Activated CD8-positive, alpha-beta memory T cell treated with anti-CD3 and anti-CD28 coated beads, Interleukin-2, amount 50 U/mL, for 4 hours (primary cell): ENCODE data around the gene TLL2.

Source experiments
- DNase-seq: peaks from one replicate; pipeline ENCODE4 v3.0.0-alpha.2; 2020

Gene TLL2

DNA sequence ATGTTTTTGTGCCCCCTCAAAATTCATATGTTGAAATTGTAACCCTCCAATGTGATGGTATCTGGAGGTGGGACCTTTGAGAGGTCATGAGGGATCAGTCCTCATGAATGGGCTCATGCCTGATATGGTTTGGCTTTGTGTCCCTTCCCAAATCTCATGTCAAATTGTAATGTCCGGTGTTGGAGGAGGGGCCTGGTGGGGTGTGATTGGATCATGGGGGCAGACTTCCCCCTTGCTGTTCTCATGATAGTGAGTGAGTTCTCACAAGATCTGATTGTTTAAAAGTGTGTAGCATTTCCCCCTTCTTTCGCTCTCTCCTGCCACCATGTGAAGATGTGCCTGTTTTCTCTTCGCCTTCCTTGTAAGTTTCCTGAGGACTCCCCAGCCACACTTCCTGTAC lies 53.4 kb downstream of the TLL2 start:
- no peak for DNase-seq

DNA sequence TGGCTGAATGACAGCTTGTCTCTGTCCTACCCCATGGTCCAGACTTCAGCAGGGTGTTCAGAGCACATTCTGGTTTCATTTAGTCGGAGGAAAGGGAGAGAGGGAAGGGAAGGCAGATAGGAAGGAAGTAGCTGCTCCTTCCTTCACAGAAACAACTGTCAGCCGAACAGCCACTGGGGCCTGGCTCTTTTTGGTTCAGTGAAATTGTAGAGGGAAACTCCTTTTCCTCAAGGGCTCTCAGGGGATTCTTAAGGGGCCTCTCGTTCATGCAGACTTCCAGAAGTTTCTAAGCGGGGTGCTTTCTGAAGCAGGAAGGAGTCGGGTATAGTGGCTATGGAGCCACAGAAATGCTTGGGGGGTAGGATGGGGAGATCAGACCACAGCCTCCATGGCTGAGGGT lies 56.4 kb downstream of the TLL2 start:
- DNase-seq: no peak

DNA sequence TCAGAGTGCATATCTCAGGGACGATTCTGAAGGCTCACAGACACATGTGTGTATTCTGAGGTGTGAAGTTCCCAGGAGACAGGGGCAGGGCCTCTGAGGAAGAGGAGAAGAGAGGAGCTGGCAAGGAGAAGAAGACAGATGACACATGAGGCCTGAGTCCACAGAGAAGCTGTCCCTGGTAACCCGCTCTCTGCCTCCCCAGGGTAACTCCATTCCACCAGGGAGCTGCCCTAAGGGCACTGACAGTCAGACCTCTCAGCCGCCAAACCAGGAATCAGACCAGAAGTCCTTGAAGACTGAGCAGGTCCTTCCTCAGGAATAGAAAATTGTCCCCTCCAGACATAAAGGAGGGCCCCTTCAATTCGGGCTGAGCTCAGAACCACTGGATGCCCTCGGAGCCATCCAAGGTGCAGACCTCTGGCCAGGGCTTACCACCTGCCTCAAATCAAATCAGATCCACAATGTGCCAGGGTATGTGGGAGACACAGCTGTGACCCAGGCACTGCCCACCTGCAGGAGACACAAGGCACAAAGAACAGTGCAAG lies 57.4 kb downstream of the TLL2 start:
- no peak for DNase-seq

DNA sequence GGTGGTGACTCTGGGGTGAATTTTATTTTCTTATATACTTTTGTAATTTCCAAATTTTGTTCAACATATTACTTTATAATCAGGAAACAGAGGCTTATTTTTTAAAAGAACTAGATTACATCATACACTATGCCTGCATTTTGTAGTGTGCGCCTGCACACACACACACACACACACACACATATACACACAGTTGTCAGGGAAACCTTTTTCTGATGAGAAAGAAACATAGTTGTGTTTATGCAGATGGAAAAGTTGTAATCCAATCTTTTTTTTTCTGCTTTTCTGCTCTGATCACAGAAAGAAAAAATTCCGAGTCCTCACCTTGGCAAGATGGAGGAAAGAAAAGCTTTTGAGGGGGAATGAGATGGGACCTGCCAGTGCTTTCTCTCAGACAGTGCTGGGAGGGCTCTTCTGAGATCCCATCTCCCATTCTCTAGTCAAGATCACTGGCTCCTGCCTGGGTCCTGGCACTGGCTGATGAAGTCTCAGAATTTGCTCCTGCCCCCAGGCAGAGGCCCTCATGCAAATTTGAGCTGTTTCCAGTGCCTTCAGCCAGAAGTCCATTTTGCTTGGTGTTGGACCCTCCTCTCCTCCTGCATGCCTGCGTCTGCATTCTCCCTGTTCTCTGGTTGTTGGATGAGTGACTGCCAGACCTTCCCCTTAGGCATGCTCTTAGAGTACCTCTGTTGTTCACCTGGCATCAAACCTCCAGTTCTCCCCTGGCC lies 59.7 kb downstream of the TLL2 start:
- no peak for DNase-seq

DNA sequence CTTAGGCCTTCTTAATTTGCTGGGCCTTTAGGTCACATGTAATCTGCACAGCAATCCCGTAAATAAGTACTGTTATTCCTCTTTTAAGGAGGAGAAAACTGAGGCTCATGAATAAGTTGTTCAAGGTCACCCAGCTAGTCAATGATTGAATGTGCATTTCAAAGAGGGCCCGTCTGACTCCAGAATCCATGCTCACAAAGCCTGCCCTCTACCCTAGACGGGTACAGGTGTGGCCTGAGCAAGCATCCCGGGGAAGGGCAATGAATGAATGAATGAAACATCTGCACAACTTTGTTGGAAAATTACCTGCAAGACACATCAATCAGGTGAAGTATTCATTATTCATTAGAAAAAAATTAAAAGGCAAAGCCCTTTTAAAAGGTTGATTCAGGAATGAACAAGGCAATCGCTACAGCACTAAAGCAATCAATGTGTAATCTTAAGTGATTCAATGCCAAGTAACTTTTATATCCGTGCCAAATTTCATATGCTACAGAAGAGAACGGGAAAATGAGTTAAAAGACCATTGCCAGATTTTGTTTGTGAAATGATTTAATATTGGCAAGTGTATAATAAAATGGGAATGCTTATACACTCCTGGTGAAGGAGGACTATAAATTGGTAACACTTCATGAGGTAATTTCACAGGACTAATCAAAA lies 61.1 kb downstream of the TLL2 start:
- DNase-seq: no peak

DNA sequence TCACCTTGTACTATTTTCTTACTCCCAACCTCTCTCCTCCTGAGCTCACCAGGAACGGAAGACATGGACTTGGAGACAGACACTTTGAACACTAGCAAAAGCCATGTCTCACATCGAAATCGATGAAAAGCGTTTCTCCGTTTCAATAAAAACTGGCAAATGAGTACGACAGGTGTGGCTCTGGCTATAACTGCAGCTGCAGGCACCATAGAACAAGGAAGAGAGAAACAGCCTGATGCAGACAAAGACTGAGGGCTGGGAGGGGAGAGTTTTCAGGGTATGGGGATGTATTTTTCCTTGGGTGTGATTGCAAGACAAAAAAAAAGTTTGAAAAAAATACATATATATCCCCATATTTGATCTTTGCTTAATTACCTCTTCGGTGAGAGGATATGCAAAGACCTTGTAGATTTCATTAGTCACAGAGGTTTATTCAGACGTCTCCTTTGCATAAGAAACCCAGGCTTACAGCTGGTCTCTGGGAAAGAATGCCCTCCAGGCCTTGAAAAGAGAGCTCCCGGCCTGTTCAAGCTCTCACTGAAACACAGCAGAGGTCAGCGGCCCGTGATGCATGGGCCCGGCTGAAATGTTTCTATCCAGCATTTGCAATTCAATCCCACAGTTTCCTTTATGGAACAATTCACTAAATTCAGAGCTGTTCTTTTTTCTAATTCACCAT lies 63.1 kb downstream of the TLL2 start:
- no peak for DNase-seq

DNA sequence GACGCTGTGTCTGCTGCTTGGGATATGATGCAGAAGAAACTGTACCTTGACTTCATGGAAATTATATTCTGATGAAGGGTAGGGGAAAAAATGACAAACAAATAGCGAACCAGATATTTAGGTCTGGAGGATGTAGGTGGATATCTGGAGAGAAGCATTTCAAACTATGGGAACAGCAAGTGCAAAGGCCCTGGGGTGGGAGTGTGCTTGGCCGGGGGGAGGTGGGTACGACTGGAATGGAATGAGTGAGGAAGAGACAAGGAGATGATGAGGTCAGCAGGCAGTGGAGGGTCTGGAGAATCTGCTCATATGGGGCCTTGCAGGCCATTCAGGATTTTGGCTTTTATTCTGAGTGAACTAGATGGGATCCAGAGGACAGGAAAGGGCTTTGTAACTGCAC lies 65.2 kb downstream of the TLL2 start:
- no peak for DNase-seq

DNA sequence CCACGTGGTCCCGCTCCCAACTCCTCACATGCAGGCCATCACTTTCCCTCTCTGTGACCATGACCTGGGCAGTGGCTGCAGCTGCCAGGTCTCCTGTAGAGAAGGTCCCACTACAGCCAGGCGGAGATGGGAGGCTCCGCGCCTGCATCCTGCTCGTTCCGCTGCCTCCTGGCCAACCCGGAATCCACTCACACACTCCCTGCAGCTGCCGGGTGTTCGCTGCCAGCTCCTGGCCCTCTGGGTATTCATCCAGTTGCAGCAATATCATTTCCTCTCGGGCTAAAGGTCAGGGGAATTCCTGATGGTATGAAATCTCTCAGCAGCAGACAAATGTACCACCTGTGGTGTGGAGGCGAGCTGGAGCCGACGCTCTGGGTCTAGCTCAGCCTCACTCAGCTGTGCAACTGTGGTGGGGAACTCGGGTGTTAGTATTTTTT lies 65.7 kb downstream of the TLL2 start:
- no peak for DNase-seq

DNA sequence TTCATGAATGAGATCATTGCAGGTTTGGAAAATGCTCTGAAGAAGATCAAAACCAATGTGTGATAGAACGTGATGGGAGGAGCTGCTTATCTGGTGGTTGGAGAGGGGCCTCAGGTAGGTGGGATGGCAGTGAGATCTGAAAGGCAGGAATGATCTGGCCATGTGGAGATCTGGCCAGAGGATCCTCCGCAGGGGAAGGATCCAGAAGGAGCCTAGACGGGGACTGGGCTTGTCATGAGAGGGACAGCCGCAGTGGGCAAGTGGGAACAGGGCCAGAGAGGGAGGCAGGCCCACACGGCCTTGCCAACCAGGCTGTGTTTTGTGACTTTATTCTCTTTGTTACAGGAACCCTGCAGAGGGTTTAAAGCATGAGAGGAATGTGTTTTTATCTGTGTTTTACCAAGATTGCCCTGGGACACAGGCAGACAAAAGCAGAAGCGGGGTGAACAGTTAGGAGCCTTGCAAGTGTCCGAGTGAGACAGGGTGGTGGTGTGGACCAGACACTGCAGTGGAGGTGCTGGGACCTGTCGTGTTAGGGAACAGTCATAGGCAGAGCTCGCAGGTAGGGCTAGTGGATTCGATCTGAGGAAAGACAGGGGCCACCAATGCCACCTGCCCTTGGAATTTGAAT lies 66.6 kb downstream of the TLL2 start:
- DNase-seq: no peak

DNA sequence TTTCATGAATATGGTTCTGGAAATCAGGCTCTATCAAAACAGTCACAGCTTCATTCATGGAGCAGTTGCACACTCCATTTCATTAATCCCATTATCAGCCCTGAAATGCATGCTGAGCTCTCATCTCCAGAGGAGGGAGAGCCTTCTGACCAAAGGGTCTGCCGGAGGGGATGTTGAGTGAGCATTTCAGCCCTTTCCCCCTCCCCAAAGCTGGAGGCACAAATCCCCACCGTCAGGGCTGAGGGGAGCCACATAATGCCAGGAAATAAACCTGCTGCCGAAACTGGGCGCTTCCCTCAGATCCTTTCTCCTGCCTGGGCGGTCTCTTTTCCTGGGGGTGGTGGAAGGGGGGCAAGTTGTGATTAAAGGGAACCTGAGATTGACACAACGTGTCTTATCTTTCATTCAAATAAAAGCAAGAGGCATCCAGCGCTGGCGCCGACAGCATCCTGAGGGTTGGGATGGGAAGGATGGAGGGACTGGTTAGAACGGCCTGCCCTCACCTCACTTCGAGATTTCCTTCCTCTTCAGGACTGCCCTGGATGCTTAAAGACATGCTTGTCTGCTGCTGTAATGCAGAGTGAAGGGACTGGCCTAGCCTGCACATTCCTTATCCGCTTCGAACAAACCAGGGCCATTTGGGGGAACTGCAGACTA lies 71.6 kb downstream of the TLL2 start:
- DNase-seq: no peak

DNA sequence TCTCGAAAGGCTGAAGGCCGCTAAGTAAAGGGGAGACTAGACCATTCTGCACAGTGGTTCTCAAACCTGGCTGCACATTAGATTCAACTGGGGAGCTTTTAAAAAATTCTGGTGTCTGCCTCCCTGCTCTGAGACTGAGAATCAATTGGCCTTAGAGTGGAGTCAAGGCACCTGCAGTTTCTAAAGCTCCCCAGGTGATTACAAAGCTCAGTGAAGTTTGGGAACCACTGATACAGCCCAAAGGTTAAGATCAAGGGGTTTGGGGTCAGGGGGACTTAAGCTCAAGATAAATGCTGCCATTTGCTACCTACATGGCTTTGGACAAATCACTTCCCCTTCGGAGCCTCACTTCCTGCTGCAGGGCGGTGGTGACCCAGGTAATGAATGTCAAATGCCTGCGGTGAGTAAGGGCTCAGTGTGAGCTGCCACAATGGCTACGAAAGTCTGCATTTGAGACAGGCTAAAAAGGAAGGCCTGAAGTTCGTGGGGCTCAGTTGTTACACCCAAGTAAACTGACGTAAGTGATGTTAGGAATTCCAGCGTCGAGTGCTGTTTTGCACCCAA lies 72.3 kb downstream of the TLL2 start:
- no peak for DNase-seq

DNA sequence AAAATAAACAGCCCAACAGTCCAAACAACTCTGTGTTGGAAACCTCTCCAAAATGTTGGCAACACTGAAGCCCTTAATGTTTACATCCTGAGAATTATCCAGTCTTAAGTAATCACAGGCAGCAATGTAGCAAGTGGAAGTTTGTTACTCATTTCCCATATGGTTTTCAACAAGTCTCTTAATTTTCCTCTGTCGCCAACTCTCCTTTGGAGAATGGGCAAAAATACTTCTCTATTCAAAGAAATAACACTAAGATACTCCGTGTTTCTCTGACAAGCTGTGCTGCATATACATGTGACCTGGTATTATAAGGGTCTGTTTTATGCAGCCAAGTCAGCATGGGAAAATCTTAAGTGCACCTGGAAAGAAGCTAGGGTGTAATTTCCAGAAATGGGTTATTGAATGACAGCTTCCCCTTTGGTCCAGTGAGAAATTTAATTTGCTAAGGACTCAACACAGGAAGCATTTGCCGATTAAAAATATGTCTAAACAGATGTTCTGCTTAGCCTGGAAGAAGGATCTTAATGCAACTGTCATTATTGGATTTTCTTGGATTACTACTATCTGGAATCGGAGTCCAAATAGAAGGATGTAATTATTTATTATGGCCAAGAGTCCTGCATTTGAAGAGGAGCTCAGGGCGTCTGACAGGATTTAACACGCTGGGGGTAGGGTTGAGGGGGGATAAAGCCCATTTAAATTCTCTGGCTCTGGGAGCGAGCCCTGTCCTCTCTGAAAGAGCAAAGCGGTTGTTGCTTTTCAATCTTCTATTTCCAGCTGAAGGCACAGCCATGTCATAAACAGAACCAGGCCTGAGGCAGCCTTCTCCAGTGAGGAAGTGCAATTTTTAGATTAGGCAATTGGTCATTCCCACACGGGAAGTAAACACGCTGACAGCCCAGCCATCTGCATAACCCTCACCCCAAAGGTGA lies 73.1 kb downstream of the TLL2 start:
- no peak for DNase-seq

DNA sequence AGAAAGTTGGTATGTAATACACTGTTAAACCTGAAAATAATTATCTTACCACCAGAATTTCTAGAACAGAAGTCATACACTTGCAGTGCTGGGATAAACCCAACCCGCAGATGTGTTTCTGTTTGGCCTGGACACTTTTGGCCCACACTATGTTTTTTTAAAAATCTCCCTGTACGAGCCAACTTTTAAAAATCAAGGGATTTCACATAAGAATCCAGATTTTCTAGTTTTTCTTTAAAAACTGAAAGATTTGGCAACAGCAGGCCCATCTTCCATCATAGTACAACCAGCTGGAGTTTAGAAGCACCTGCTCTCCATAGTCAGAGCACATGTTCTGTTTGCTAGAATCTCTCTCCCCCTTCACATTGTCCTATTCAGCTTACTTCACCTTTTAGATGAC lies 74.0 kb downstream of the TLL2 start:
- no peak for DNase-seq

DNA sequence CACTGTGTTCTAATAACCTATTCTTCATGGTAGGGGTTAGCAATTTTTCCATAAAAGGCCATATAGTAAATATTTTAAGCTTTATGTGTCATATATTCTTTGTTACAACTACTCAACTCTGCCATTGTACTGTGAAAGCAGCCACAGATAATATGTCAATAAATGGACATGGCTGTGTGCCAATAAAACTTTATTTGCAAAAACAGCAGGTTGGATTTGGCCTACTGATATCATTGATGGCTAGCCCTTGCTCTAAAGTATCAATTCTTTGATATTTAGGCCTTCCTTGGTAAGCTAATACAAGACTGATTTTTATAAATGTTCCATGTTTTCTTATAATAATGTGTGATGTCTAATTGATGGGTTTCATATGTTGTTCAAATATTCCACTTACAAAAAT lies 77.7 kb downstream of the TLL2 start:
- DNase-seq: no peak

DNA sequence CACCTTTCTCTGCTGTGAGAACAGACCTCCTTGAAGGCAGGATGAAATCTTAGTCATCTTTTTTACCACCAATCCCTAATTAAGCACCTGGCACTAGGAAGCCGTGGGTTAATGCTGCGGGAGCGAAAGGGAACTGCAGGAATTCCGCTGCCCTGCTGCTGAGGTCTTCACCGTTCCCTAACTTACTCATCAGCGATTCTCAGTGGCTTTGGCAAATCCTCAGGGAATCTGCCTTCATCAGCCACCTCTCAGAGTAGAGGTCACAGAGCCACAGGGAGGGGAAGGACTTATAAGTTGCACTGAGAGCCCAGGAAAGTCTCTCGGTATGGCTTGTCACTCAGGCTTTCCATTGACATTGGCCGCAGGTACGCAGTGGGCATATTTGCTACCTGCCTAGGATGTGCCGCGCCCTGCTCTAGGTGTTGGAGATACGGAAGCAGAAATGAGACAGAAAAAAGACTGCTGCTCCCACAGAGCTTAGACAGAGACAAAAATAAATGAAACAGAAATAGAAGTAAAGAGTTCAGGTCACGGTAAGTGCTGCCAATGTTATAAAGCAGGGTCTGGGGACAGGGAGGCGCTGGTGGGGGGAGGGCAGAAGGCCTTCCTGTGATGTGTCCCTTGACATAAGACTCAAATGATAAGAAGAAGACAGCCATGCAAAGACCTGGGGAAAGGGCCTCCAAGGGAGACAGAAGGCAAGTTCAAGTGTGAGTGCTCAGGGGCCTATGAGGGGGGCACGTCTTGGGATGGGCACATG lies 82.3 kb downstream of the TLL2 start:
- no peak for DNase-seq

DNA sequence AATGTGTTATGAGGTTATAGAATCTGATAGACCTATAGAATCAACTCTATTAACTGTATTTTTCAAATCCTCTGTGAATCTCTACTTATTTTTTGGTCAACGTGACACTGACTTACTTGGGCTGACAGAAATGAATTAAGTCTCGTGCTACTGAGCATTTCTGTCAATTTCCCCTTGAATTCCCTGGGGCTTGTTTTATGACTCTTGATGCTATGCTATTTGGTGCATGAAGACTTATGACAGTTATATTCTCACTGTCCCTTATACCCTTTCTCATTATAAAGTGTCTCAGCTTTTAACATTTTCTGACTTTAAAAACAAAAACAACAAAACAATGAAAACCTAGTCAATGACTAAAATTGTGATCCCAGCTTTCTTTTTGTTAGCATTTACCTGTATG lies 86.4 kb downstream of the TLL2 start:
- no peak for DNase-seq

DNA sequence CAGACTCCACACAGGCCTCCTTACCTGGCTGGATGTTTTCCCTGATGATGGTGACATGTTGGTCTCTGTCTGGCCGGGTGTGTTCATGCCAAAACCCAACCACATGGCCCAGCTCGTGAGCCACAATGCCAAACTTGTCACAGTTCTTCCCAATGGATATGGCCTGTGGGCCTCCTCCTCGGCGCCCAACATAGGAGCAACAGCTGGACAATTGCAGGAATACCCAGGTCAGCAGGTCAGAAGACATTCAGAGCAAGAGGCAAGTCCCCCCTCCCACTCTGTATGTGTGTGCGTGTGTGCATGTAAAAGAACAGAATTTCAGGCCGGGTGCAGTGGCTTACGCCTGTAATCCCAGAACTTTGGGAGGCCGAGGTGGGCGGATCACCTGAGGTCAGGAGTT lies 91.2 kb downstream of the TLL2 start:
- DNase-seq: no peak

DNA sequence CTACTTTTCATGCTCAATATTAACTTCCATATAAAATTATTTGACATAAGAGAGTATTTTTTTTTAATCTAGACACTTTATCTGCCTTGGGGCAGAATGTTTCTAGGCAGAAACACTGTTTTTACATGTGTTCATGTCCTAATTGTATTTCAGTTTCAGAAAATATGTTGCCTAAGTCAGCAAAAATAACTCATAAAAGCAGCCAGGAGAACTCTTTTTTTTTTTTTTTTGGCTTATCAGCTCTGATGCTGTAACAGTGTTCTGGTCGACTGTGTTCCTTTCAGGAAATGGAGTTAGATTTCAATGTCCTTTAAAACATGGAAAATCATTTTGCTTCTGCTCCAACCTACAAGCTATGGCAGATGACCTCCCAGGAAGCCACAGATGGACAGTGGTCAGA lies 91.7 kb downstream of the TLL2 start:
- no peak for DNase-seq

DNA sequence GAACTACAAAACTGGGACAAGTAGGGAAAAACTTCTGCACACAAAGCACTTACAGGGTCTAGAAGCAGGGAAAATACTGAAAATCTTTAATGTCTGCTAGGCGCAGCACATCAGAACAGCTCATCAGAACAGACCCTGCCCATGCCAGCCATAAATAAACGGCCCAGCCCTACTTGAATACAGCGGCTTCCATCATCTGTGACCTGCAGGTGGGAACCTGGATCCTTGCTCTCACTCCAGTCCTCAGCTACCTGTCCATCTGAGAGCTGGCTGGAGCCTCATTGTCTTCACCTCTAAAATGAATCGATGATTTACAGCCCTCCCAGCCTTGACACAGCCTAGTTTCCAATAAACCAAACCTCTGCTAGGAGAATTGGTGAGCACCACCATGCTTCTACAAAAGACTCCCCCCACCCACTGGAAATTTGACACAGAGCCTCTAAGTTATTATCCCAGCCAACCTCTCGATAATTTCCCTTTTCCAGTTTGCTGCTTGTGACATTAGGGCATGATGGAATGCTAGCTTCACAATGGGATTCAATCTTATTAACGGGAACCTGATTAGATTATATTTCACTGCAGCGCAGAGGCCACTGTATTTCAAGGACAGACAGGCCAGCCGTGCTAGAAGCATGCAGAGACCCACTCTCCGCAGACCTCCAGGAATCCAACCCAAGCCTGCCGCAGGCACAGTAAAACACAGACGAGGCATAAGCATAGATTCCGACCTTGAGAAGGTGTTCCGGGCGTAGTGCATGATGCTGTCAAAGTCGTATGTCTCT lies 93.3 kb downstream of the TLL2 start:
- no peak for DNase-seq

DNA sequence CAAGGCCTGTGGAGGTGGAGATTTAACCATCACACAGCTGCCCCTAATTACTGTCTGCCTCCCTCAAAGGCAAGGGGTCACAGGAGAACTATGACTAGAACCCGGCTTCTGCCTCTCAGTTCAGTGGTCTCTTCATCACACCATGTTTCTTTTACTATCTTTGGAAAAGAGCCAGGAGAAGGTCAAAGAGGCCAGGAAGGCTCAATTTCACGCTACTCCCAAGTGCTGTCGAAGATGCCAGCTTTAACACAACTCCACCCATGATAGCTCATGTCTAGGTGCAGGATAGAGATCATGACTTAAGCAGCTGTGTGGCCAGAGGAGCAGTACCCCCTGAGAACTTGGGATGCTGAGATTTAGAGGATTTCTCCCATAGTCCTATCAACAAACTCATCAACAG lies 94.4 kb downstream of the TLL2 start:
- no peak for DNase-seq
